Neural progenitor cell (in vitro differentiated cells): Measurements from ENCODE around the gene GTF3C6. TPM values are rescaled to one million over a fixed set of nuclear protein-coding genes. Genes with fewer than 3 reads are reported as not detected.
"Not testable (repeated sequence)": the region's sequence is repeated elsewhere in the genome, so short reads cannot be mapped to it uniquely, and the experiment has no call there.

Source experiments
- DNase-seq: peaks from one replicate; pipeline ENCODE4 v3.0.0-alpha.2; 2016; ENCODE audit warnings: low spot score
- H2AFZ ChIP-seq: fragments of 200-600 bp; sonication (generic); replicated peaks from 2 replicates; pipeline ENCODE4 v1.6.1; 2016; ENCODE audit warnings: antibody characterized with exemption
- H3F3A ChIP-seq: fragments of 200-600 bp; sonication (generic); 2 replicates; pipeline ENCODE4 v1.6.1; 2016; ENCODE audit warnings: antibody characterized with exemption, low read depth
- H3K27ac ChIP-seq: fragments of 200-600 bp; sonication (generic); 2 replicates; pipeline ENCODE4 v1.5.1; 2016; ENCODE audit warnings: mild to moderate bottlenecking
- H3K27me3 ChIP-seq: fragments of 200-600 bp; sonication (generic); 2 replicates; pipeline ENCODE4 v1.6.1; 2016; ENCODE audit warnings: mild to moderate bottlenecking, moderate library complexity
- H3K36me3 ChIP-seq: fragments of 200-600 bp; sonication (generic); 2 replicates; pipeline ENCODE4 v1.5.1; 2016
- H3K4me1 ChIP-seq: fragments of 200-600 bp; sonication (generic); 2 replicates; pipeline ENCODE4 v1.6.1; 2016; ENCODE audit warnings: mixed run types
- H3K4me2 ChIP-seq: fragments of 200-600 bp; sonication (generic); 2 replicates; pipeline ENCODE4 v1.6.1; 2016
- H3K4me3 ChIP-seq: fragments of 200-600 bp; sonication (generic); 2 replicates; pipeline ENCODE4 v1.5.1; 2016
- H3K79me2 ChIP-seq: fragments of 200-600 bp; sonication (generic); 2 replicates; pipeline ENCODE4 v1.6.1; 2016; ENCODE audit warnings: low read depth
- H3K9ac ChIP-seq: fragments of 200-600 bp; sonication (generic); 2 replicates; pipeline ENCODE4 v1.6.1; 2016
- H3K9me3 ChIP-seq: fragments of 200-600 bp; sonication (generic); 2 replicates; pipeline ENCODE4 v1.5.1; 2016; ENCODE audit warnings: low read depth
- H4K20me1 ChIP-seq: fragments of 200-600 bp; sonication (generic); 2 replicates; pipeline ENCODE4 v1.6.1; 2016; ENCODE audit warnings: low read depth
- H3K27ac Mint-ChIP-seq: 3 replicates; pipeline ENCODE4 v1.8.0; 2021; ENCODE audit warnings: mixed read lengths
- H3K27me3 Mint-ChIP-seq: 2 replicates; pipeline ENCODE4 v1.8.0; 2022; ENCODE audit warnings: low read depth, mild to moderate bottlenecking, inconsistent platforms, moderate library complexity, mixed read lengths; ENCODE audit not compliant: insufficient read depth
- H3K36me3 Mint-ChIP-seq: 3 replicates; pipeline ENCODE4 v1.8.0; 2021; ENCODE audit warnings: mixed read lengths
- H3K4me1 Mint-ChIP-seq: 3 replicates; pipeline ENCODE4 v1.8.0; 2021; ENCODE audit warnings: mixed read lengths
- H3K4me3 Mint-ChIP-seq: 3 replicates; pipeline ENCODE4 v1.8.0; 2021; ENCODE audit warnings: mild to moderate bottlenecking, moderate library complexity, mixed read lengths
- H3K9me3 Mint-ChIP-seq: 3 replicates; pipeline ENCODE4 v1.8.0; 2020; ENCODE audit warnings: mixed read lengths
- EZH2 ChIP-seq: fragments of 200-600 bp; sonication (generic); IDR thresholded peaks from 2 replicates; pipeline ENCODE4 v1.6.1; 2017; ENCODE audit warnings: antibody characterized with exemption, mild to moderate bottlenecking, moderate library complexity
- EZH2phosphoT487 ChIP-seq: fragments of 200-600 bp; sonication (generic); IDR thresholded peaks from 2 replicates; pipeline ENCODE4 v1.6.1; 2017; ENCODE audit warnings: antibody characterized with exemption
- total RNA-seq: library from RNA; depleted of rRNA; stranded (reverse); fragments of >200 nt; gene quantifications from 2 replicates; pipeline ENCODE4 v1.2.3, GENCODE V29; 2015; ENCODE audit warnings: low replicate concordance
- TF ChIP-seq, protein P1 (sequence below): fragments of 200-600 bp; sonication (generic); IDR thresholded peaks from 2 replicates; pipeline ENCODE4 v1.5.1; 2017; ENCODE audit warnings: antibody characterized with exemption, mild to moderate bottlenecking

The GTF3C6 gene
- total RNA-seq, 1 donor from 2014 or later = 105 TPM

DNA sequence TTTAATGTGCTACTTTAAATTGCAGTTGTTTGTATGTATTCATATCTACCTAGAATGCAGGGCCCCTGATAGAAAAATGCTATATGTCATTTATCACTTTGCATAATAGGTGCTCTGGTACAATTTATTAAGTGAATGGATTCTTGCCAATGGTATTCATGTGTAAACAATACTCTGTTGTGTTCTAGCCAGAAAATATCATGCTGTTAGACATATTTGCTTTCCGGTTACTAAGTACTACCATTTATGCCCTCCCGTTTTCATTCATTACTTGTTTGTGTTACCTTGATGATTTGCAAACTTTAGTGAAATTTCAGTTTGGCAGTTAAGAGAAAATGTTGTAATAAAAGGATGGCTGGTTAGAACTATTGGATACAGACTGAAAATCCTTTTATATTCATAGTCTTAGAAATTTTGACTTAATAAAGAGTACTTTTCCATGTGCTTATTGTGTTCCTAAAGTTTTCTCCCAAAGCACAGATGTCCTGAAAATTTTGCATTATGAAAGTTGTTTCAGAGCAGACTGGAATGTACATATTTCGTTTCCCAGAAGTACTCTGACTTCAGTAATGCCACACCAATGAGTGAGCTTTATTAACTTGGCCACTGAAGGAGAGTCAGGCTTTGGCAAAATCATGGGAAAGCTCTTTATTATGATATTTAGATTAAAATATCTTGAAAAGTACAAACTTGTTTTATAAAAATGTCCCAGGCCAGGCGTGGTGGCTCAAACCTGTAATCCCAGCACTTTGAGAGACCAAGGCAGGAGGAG, 54.8 kb downstream of the GTF3C6 start:
- H4K20me1 ChIP-seq = no peaks in the 10 kb centered on the region
- H3K4me1 ChIP-seq = peaks cover 6% of the 10 kb centered on the region
- H3K9ac ChIP-seq = no peak overlapping the region
- H3K9me3 ChIP-seq = no peaks in the 10 kb centered on the region
- TF ChIP-seq EZH2phosphoT487 (no peak), EZH2 (no peak)
- TF ChIP-seq, protein P1, sequence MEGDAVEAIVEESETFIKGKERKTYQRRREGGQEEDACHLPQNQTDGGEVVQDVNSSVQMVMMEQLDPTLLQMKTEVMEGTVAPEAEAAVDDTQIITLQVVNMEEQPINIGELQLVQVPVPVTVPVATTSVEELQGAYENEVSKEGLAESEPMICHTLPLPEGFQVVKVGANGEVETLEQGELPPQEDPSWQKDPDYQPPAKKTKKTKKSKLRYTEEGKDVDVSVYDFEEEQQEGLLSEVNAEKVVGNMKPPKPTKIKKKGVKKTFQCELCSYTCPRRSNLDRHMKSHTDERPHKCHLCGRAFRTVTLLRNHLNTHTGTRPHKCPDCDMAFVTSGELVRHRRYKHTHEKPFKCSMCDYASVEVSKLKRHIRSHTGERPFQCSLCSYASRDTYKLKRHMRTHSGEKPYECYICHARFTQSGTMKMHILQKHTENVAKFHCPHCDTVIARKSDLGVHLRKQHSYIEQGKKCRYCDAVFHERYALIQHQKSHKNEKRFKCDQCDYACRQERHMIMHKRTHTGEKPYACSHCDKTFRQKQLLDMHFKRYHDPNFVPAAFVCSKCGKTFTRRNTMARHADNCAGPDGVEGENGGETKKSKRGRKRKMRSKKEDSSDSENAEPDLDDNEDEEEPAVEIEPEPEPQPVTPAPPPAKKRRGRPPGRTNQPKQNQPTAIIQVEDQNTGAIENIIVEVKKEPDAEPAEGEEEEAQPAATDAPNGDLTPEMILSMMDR = no peak
- H3K27ac Mint-ChIP-seq = no peak overlapping the region
- H3K4me1 Mint-ChIP-seq = peaks cover 11% of the 10 kb centered on the region
- H3K79me2 ChIP-seq = no peaks in the 10 kb centered on the region
- no peak overlapping the region for H2AFZ ChIP-seq
- H3K27ac ChIP-seq = no peak overlapping the region
- DNase-seq = no peak
- no peaks in the 10 kb centered on the region for H3K27me3 ChIP-seq
- no peak overlapping the region for H3K4me2 ChIP-seq
- H3K4me3 ChIP-seq = no peak overlapping the region
- no peaks in the 10 kb centered on the region for H3K27me3 Mint-ChIP-seq
- H3K36me3 Mint-ChIP-seq = peaks cover 31% of the 10 kb centered on the region
- peaks cover 15% of the 10 kb centered on the region for H3F3A ChIP-seq
- no peak overlapping the region for H3K4me3 Mint-ChIP-seq
- H3K36me3 ChIP-seq = peaks cover 18% of the 10 kb centered on the region
- peaks cover 10% of the 10 kb centered on the region for H3K9me3 Mint-ChIP-seq

DNA sequence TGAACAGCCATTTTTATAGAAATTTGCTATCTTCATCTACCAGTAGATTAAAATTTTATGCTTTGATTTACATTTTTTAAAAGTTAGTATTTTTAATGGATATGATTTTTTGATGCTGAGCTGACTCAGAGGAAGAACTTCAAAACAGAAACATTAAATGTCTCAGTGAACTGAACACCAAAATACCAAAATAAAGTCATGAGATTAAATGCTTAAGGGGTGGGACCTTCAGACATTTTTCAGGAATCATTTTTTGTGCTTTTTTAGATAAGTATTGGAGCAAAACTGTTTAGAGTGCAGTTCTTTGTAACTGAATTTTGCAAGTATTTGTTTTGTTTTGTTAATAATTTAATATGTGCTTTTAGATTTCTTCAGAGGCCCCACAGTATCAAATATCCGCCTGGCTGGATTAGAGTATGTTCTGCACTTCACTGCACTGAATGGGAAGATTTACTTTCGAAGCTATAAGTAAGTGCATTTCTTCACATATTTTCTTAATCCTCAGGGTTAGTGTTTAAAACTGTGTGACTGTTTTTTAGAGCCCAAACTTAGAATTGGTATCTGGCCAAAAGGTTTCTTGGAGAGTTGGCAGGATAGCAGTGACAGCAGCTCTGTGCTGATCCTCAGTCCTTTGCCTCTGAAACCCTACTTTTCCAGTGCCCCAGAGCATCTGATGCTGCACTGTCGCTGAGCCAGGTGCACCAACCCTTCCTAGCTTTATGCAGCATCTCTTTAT, 57.1 kb downstream of the GTF3C6 start:
- Mint-ChIP-seq H3K36me3 (peaks cover 34% of the 10 kb centered on the region), H3K27ac (no peak overlapping the region), H3K27me3 (no peaks in the 10 kb centered on the region), H3K9me3 (peaks cover 13% of the 10 kb centered on the region), H3K4me3 (no peak overlapping the region), H3K4me1 (peaks cover 11% of the 10 kb centered on the region)
- Histone ChIP-seq H3K9me3 (no peaks in the 10 kb centered on the region), H3K79me2 (no peaks in the 10 kb centered on the region), H3K9ac (no peak overlapping the region), H4K20me1 (no peaks in the 10 kb centered on the region), H3K4me3 (no peak overlapping the region), H3K4me2 (no peak overlapping the region), H2AFZ (no peak overlapping the region), H3F3A (peaks cover 10% of the 10 kb centered on the region), H3K27ac (no peak overlapping the region), H3K4me1 (peaks cover 6% of the 10 kb centered on the region), H3K36me3 (peaks cover 20% of the 10 kb centered on the region), H3K27me3 (no peaks in the 10 kb centered on the region)
- DNase-seq = no peak
- TF ChIP-seq, protein P1 = no peak
- TF ChIP-seq EZH2phosphoT487 (no peak), EZH2 (no peak)

DNA sequence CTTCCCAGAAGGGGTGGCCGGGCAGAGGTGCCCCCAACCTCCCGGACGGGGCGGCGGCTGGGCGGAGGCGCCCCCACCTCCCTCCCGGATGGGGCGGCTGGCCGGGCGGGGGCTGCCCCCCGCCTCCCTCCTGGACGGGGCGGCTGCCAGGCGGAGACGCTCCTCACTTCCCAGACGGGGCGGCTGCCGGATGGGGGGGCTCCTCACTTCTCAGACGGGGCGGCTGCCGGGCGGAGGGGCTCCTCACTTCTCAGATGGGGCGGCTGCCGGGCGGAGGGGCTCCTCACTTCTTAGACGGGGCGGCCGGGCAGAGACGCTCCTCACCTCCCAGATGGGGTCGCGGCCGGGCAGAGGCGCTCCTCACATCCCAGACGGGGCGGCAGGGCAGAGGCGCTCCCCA, 58.7 kb downstream of the GTF3C6 start:
- not testable (repeated sequence) for DNase-seq, H3K4me2 ChIP-seq, H3K27me3 ChIP-seq, H3K27ac ChIP-seq, H3K4me3 Mint-ChIP-seq, H3K27me3 Mint-ChIP-seq, H3K4me1 Mint-ChIP-seq, H3K9me3 ChIP-seq, H3K79me2 ChIP-seq, H3K4me3 ChIP-seq, H3K27ac Mint-ChIP-seq, H3F3A ChIP-seq, H3K9ac ChIP-seq, H4K20me1 ChIP-seq, H2AFZ ChIP-seq, H3K4me1 ChIP-seq
- H3K36me3 ChIP-seq = peaks cover 20% of the 10 kb centered on the region
- Mint-ChIP-seq H3K36me3 (peaks cover 31% of the 10 kb centered on the region), H3K9me3 (peaks cover 13% of the 10 kb centered on the region)

Other genes starting within 250 kb of the GTF3C6 start
- 25.0 and 34.4 TPM in 2 replicates for gene CDK19, start 143.2 kb upstream of the GTF3C6 start, total RNA-seq
- 94.0 and 142 TPM in 2 replicates for gene AMD1, start 83.9 kb upstream of the GTF3C6 start, total RNA-seq
- 27.3 and 51.9 TPM in 2 replicates for gene RPF2, start 23.3 kb downstream of the GTF3C6 start, total RNA-seq
- 4.3 and 4.8 TPM in 2 replicates for gene SLC16A10, start 128.8 kb downstream of the GTF3C6 start, total RNA-seq